C4-2B (cell line): ENCODE measurements around the gene ADPGK.

ENCODE experiments used
- ZFX ChIP-seq: fragments of 450-650 bp; IDR thresholded peaks from 2 replicates; pipeline ENCODE4 v1.6.1; 2017
- TF ChIP-seq, protein P1 (sequence below): fragments of 450-650 bp; conservative IDR thresholded peaks from 2 replicates; pipeline ENCODE4 v1.5.1; 2017; ENCODE audit warnings: mild to moderate bottlenecking

DNA sequence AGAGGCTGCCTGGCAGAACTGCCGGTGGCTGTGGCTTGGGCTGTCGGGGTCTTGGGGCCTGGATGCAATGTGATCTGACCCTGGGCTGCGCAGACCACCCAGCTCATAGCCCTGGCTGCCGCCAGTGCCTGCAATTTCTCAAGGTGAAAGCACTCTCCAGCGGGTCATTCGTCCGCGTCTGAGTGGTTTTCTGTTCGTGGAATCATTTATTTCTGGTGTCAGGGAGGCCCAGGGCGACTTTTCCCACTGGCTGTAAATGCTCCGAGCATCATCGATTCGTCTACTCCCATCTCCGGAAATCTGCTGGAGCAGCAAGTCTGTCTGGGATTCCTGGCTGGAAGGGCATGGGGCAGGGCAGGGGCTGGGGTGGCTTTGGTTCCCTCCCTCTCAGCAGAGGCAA lies 40.6 kb upstream of the ADPGK start:
- TF ChIP-seq, protein P1, sequence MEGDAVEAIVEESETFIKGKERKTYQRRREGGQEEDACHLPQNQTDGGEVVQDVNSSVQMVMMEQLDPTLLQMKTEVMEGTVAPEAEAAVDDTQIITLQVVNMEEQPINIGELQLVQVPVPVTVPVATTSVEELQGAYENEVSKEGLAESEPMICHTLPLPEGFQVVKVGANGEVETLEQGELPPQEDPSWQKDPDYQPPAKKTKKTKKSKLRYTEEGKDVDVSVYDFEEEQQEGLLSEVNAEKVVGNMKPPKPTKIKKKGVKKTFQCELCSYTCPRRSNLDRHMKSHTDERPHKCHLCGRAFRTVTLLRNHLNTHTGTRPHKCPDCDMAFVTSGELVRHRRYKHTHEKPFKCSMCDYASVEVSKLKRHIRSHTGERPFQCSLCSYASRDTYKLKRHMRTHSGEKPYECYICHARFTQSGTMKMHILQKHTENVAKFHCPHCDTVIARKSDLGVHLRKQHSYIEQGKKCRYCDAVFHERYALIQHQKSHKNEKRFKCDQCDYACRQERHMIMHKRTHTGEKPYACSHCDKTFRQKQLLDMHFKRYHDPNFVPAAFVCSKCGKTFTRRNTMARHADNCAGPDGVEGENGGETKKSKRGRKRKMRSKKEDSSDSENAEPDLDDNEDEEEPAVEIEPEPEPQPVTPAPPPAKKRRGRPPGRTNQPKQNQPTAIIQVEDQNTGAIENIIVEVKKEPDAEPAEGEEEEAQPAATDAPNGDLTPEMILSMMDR, result no peak
- TF ChIP-seq ZFX, result no peak
